ENCODE measurements around the gene HERPUD2.

Gene HERPUD2

DNA sequence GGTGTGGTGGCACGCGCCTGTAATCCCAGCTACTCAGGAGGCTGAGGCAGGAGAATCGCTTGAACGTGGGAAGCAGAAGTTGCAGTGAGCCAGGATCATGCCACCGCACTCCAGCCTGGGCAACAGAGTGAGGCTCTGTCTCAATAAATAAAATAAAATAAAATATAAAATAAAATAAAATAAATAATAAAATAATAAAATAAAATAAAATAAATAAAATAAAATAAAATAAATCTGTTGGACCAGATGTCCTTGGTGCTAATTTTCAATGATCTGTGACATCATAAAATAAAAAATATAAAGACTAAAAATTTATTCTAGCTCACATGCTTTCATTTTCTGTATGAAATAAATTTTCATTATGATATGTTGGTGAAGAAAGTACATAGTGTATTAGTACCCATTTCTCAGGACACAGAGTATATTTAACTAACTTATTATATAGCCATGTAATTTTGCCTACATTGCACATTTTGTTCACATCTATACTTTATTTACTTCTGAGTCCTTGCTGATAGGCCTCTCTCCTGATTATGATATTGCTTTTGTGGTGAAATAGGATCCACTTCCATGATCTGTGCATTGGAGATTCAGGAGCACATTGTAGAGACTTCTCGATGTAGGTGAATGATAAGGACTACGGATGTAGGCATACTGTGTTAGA is 17.8 kb upstream of the HERPUD2 start:
- H3K4me1 Mint-ChIP-seq: no peaks in the 10 kb centered on the region
- no peak overlapping the region for H3K27ac Mint-ChIP-seq
- H3K4me3 Mint-ChIP-seq: no peak overlapping the region
- TF ChIP-seq, protein P1, sequence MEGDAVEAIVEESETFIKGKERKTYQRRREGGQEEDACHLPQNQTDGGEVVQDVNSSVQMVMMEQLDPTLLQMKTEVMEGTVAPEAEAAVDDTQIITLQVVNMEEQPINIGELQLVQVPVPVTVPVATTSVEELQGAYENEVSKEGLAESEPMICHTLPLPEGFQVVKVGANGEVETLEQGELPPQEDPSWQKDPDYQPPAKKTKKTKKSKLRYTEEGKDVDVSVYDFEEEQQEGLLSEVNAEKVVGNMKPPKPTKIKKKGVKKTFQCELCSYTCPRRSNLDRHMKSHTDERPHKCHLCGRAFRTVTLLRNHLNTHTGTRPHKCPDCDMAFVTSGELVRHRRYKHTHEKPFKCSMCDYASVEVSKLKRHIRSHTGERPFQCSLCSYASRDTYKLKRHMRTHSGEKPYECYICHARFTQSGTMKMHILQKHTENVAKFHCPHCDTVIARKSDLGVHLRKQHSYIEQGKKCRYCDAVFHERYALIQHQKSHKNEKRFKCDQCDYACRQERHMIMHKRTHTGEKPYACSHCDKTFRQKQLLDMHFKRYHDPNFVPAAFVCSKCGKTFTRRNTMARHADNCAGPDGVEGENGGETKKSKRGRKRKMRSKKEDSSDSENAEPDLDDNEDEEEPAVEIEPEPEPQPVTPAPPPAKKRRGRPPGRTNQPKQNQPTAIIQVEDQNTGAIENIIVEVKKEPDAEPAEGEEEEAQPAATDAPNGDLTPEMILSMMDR (IDR thresholded peaks at IDR 0.05): no peak
- H3K9me3 Mint-ChIP-seq: no peaks in the 10 kb centered on the region
- H3K36me3 Mint-ChIP-seq (ENCODE audit: low read depth): no peaks in the 10 kb centered on the region
- DNase-seq: no peak
- peaks cover 3% of the 10 kb centered on the region for H3K27me3 Mint-ChIP-seq (ENCODE audit: low read depth, poor library complexity)

DNA sequence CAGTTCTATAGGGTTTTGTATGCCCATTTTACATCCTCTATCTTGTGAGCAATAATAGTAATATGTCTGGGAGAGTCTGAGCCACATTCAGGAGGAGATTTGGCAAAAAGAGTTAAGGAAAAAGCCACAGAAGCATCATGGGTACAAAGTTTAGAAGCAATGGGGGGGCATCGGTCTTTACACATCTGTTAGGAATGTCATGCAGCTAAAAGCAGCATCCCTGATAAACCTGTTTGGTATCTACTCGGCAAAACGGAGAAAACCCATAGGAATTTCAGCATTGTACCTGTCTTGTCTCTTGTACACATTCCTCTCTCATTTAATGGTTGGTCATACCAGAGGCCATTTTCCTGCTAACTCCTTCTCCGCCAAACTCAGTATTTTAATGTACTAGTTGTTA is 12.5 kb upstream of the HERPUD2 start:
- H3K4me1 Mint-ChIP-seq: no peaks in the 10 kb centered on the region
- no peak overlapping the region for H3K27ac Mint-ChIP-seq
- no peak overlapping the region for H3K4me3 Mint-ChIP-seq
- no peaks in the 10 kb centered on the region for H3K36me3 Mint-ChIP-seq (ENCODE audit: low read depth)
- TF ChIP-seq, protein P1 (IDR thresholded peaks at IDR 0.05): no peak
- no peaks in the 10 kb centered on the region for H3K9me3 Mint-ChIP-seq
- H3K27me3 Mint-ChIP-seq (ENCODE audit: low read depth, poor library complexity): peaks cover 3% of the 10 kb centered on the region
- no peak for DNase-seq

DNA sequence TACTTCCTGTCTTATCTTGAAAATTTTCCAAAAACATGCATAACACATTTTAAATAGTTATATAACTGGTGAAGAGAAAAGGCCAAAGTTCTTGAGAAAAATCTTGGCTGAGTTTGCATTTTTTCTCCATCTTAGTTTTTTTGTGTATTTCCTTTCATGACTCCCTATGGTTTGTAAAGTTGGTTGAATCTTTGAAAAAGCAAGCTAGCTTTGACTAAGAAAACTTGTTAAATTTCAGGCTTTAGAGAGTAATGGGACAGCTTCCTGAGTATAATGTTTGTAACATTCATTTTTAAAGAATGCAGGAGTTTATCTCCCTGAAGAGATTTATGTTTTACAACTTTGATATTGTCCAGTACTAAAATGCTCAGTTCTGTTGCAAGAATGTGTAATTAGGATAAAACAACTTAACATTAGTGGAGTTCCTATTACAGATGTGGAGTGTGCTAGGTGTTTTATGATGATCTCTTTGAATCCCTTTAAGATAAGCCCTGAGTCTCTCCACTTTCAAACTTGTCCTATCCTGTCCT is 11.1 kb upstream of the HERPUD2 start:
- peaks cover 3% of the 10 kb centered on the region for H3K27me3 Mint-ChIP-seq (ENCODE audit: low read depth, poor library complexity)
- no peaks in the 10 kb centered on the region for H3K4me1 Mint-ChIP-seq
- no peak overlapping the region for H3K27ac Mint-ChIP-seq
- no peaks in the 10 kb centered on the region for H3K36me3 Mint-ChIP-seq (ENCODE audit: low read depth)
- no peaks in the 10 kb centered on the region for H3K9me3 Mint-ChIP-seq
- no peak for DNase-seq
- no peak overlapping the region for H3K4me3 Mint-ChIP-seq
- TF ChIP-seq, protein P1 (IDR thresholded peaks at IDR 0.05): no peak

DNA sequence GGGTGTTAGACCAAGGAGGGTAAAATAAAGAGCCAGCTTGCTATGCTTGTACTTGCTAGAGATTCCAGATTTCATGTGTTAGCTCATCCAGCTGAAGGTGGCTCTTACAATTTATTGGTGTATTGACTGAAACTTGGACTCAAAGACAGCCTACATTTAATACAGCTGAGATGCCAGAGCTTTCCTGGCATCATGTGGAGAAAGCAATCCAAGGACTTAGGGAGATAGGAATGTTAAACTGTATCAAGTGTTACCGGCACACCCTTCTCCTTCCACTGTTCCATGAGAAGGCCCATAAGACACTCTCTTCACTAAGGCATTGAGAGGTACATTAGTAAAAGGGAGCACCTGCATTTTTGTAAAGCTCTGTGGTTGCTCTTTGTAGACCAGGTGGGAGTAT is 9.3 kb upstream of the HERPUD2 start:
- TF ChIP-seq, protein P1 (IDR thresholded peaks at IDR 0.05): no peak
- H3K27me3 Mint-ChIP-seq (ENCODE audit: low read depth, poor library complexity): peaks cover 3% of the 10 kb centered on the region
- H3K4me3 Mint-ChIP-seq: no peak overlapping the region
- DNase-seq: no peak
- no peaks in the 10 kb centered on the region for H3K36me3 Mint-ChIP-seq (ENCODE audit: low read depth)
- H3K4me1 Mint-ChIP-seq: no peaks in the 10 kb centered on the region
- H3K9me3 Mint-ChIP-seq: no peaks in the 10 kb centered on the region
- no peak overlapping the region for H3K27ac Mint-ChIP-seq

DNA sequence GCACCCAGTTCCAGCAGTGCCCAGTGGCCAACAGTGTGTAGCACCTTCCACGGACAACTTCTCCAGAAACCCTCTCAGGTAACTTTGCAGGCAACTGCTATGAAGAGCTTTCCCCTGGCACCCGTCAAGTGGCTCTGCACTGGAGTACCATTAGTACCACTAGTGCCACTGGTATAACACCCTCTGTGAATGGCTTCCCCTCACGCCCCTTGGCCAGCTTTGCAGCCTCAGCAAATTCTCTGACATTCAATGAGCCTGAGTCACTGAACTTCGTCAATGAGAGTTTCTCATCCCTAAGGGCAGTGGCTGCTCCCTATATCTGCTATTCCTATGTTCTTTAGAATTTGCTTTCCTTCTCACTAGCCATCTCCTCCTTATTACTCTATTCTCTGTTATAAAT is 7.6 kb upstream of the HERPUD2 start:
- Mint-ChIP-seq H3K4me3 (no peak overlapping the region), H3K36me3 (ENCODE audit: low read depth) (peaks cover 1% of the 10 kb centered on the region), H3K27me3 (ENCODE audit: low read depth, poor library complexity) (peaks cover 3% of the 10 kb centered on the region), H3K9me3 (peaks cover 3% of the 10 kb centered on the region), H3K27ac (no peak overlapping the region), H3K4me1 (no peaks in the 10 kb centered on the region)
- TF ChIP-seq, protein P1 (IDR thresholded peaks at IDR 0.05): no peak
- no peak for DNase-seq

DNA sequence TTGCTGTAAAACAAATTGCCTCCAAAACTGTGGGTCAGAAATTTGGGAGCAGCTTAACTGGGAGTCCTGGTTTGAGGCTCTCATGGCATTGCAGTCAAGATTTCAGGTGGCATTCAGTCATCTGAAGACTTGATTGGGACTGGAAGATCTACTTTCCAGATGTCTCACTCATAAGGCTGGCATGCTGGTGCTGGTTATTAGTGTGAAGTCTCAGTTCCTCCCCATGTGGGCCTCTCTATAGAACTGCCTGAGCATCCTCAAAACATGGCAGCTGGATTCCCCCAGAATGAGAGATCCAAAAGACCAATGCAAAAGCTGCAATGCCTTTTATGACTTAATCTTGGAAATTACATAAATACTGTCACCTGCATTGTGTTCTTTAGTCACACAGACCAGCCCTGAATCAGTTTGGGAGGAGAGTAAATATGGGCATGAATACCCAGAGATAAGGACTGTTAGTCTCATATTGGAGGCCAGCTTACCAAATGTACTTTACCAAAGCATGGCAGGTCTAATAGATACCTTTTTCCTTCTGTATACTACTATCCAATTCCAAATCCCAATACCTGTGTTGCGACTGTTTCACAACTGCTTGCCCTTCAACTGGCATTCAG is 6.5 kb upstream of the HERPUD2 start:
- peaks cover 4% of the 10 kb centered on the region for H3K4me1 Mint-ChIP-seq
- DNase-seq: no peak
- peaks cover 14% of the 10 kb centered on the region for H3K9me3 Mint-ChIP-seq
- peaks cover 6% of the 10 kb centered on the region for H3K27me3 Mint-ChIP-seq (ENCODE audit: low read depth, poor library complexity)
- H3K4me3 Mint-ChIP-seq: no peak overlapping the region
- no peak overlapping the region for H3K27ac Mint-ChIP-seq
- peaks cover 13% of the 10 kb centered on the region for H3K36me3 Mint-ChIP-seq (ENCODE audit: low read depth)
- TF ChIP-seq, protein P1 (IDR thresholded peaks at IDR 0.05): no peak

All from nephron progenitor cell (in vitro differentiated cells).